ENCODE results near the gene TMEM156.

The TMEM156 gene

DNA sequence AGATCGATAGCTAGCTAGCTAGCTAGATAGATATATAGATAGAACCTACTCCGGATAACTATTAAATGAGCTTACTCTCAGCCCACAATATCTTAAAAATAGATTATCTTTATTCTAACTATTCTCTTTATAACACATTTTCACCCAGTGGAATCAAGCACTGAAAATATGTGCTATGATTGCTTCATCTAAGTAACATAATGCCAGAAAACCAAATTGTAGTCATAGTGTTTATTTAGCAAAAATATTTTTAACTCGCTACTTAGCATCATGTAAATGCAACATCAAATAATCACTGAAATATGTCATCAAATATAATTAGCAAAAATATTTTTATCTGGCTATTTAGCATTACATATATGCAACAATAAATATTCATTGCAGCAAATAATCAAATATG is 1.5 kb downstream of the TMEM156 start:
- Histone ChIP-seq H3K27ac (no peak overlapping the region), H3K4me3 (ENCODE audit: low read depth, low read length) (no peak overlapping the region), H3K36me3 (ENCODE audit: control insufficient read depth, insufficient read depth, low read length) (no peaks in the 10 kb centered on the region)

DNA sequence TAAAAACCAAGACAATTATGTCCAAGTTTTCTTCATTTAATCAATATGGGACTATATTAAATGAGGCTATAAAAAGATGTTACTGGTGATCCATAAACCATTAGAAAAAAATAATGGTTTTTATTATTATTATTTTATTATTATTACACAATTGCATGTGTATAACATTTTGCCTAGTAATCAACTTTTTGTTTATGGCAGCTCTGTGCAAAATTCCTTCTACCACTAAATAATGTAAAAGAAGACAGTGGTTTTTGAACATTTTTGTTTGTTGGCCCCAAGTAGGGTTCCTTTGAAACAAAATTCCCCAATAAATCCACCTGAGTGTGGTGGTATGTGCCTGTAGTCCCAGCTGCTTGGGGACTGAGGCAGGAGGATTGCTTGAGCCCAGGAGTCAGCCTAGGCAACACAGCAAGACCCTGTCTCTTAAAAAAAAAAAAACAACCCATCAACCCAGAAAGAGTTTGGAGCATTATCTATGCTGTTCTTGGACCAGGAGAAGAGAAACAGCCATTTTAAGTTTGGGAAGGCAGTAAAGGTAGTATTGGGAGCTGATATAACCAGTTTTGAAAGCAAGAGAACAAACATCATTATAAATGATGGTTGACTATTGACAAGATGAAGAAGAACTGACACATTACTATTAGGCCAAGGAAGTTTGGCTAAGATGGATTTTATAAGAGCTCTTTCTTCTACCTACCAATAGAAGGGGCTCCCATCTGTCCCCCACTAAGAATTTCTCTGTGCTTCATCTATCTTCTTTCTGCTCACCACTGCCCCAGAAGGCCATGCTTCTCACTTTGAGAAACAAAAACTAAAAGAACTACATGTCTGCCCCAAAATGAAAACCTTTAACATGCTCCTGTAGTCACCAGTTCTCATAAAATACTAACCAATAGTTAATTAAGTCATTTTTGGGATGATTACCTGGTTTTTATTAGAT is 2.2 kb downstream of the TMEM156 start:
- no peak overlapping the region for H3K4me2 ChIP-seq (ENCODE audit: low read length)
- TF ChIP-seq, protein P1, sequence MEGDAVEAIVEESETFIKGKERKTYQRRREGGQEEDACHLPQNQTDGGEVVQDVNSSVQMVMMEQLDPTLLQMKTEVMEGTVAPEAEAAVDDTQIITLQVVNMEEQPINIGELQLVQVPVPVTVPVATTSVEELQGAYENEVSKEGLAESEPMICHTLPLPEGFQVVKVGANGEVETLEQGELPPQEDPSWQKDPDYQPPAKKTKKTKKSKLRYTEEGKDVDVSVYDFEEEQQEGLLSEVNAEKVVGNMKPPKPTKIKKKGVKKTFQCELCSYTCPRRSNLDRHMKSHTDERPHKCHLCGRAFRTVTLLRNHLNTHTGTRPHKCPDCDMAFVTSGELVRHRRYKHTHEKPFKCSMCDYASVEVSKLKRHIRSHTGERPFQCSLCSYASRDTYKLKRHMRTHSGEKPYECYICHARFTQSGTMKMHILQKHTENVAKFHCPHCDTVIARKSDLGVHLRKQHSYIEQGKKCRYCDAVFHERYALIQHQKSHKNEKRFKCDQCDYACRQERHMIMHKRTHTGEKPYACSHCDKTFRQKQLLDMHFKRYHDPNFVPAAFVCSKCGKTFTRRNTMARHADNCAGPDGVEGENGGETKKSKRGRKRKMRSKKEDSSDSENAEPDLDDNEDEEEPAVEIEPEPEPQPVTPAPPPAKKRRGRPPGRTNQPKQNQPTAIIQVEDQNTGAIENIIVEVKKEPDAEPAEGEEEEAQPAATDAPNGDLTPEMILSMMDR (IDR thresholded peaks at IDR 0.05): no peak
- H3K4me3 ChIP-seq (ENCODE audit: low read depth, low read length): no peak overlapping the region
- H3K79me2 ChIP-seq: no peaks in the 10 kb centered on the region
- H3K27ac ChIP-seq: no peak overlapping the region
- no peaks in the 10 kb centered on the region for H3K27me3 ChIP-seq (ENCODE audit: control insufficient read depth, insufficient read depth, low read length)
- H2AFZ ChIP-seq: peak overlapping the region; percentile 22
- H3K9ac ChIP-seq: no peak overlapping the region
- H3K9me3 ChIP-seq (ENCODE audit: control insufficient read depth, low read length): no peaks in the 10 kb centered on the region
- H3K36me3 ChIP-seq (ENCODE audit: control insufficient read depth, insufficient read depth, low read length): no peaks in the 10 kb centered on the region
- H3K4me1 ChIP-seq: no peaks in the 10 kb centered on the region

More for the DNA sequence above, 1.5 kb downstream of the TMEM156 start:
- TF ChIP-seq, protein P1 (IDR thresholded peaks at IDR 0.05): no peak
- H3K4me1 ChIP-seq: no peaks in the 10 kb centered on the region
- H3K27me3 ChIP-seq (ENCODE audit: control insufficient read depth, insufficient read depth, low read length): no peaks in the 10 kb centered on the region
- peak overlapping the region; percentile 22 for H2AFZ ChIP-seq
- H3K9ac ChIP-seq: no peak overlapping the region
- no peaks in the 10 kb centered on the region for H3K79me2 ChIP-seq
- H3K9me3 ChIP-seq (ENCODE audit: control insufficient read depth, low read length): no peaks in the 10 kb centered on the region
- no peak overlapping the region for H3K4me2 ChIP-seq (ENCODE audit: low read length)

DNA sequence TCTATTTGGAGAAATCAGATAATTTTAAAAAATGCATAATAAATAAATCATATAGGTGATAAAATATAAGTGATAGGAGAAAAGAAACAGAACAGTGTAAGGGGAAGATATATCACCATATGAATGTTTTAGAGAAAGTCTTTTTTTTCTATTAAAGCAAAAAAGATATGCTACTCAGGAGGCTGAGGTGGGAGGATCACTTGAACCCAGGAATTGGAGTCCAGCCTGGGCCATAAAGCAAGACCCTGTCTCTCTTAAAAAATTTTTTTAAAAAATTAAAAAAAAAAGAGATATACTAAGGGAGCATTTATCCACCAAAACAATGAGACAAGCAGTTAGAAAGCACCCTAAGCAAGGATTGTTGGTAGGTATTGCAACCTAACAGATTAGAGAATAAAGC is 6.1 kb downstream of the TMEM156 start:
- TF ChIP-seq, protein P1 (IDR thresholded peaks at IDR 0.05): no peak
- H3K27me3 ChIP-seq (ENCODE audit: control insufficient read depth, insufficient read depth, low read length): no peaks in the 10 kb centered on the region
- H2AFZ ChIP-seq: no peak overlapping the region
- H3K9me3 ChIP-seq (ENCODE audit: control insufficient read depth, low read length): no peaks in the 10 kb centered on the region
- H3K9ac ChIP-seq: no peak overlapping the region
- no peaks in the 10 kb centered on the region for H3K4me1 ChIP-seq
- no peak overlapping the region for H3K4me2 ChIP-seq (ENCODE audit: low read length)
- H3K27ac ChIP-seq: no peak overlapping the region
- H3K79me2 ChIP-seq: no peaks in the 10 kb centered on the region
- no peaks in the 10 kb centered on the region for H3K36me3 ChIP-seq (ENCODE audit: control insufficient read depth, insufficient read depth, low read length)
- no peak overlapping the region for H3K4me3 ChIP-seq (ENCODE audit: low read depth, low read length)

DNA sequence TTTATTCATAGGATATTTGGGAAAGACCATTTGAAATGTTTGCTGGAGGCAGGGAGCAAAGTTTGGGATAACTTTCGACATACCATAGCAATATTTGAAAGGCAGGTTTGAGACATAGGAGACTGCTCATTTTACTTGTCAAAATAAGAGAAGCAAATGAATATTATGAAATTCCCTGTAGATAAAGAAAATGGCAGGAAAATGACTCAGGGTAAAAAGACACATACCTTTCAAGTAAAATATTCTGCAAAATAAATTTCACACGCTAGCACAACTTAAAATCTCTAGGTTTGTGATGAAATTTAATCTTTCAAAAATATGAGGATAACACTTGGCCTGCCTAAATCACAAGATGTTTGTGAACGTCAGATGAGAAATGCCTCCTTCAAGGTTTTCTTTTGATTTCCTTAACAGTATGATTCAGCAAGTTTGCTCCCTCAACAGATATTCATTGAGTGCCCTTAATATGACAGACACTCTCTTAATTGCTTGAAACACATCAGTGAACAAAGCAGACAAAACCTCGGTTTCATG is 6.6 kb downstream of the TMEM156 start:
- TF ChIP-seq, protein P1 (IDR thresholded peaks at IDR 0.05): no peak
- no peak overlapping the region for H3K4me3 ChIP-seq (ENCODE audit: low read depth, low read length)
- no peak overlapping the region for H3K27ac ChIP-seq
- H3K36me3 ChIP-seq (ENCODE audit: control insufficient read depth, insufficient read depth, low read length): no peaks in the 10 kb centered on the region
- H3K4me2 ChIP-seq (ENCODE audit: low read length): no peak overlapping the region
- H3K9me3 ChIP-seq (ENCODE audit: control insufficient read depth, low read length): no peaks in the 10 kb centered on the region
- H3K9ac ChIP-seq: no peak overlapping the region
- no peak overlapping the region for H2AFZ ChIP-seq
- no peaks in the 10 kb centered on the region for H3K79me2 ChIP-seq
- no peaks in the 10 kb centered on the region for H3K27me3 ChIP-seq (ENCODE audit: control insufficient read depth, insufficient read depth, low read length)
- no peaks in the 10 kb centered on the region for H3K4me1 ChIP-seq

All from parathyroid adenoma (tissue), 2 donors.